HEK293T (cell line): Measurements from ENCODE around the gene TMEM254.
A peak's percentile ranks its signal among the peaks of the same experiment; 100 is the strongest.

Experiments used
- CTCF ChIA-PET: fragments of 350-600 bp; formaldehyde crosslinking; extraction: SDS; loops from one replicate; lab custom pipeline; 2021; ENCODE audit warnings: antibody characterized with exemption, inconsistent platforms; lab: Yijun Ruan, JAX
- POLR2A ChIA-PET: fragments of 350-600 bp; formaldehyde crosslinking; extraction: SDS; loops from one replicate; lab custom pipeline; 2020; ENCODE audit warnings: antibody characterized with exemption, inconsistent platforms; lab: Yijun Ruan, JAX
- DNase-seq: peaks from one replicate; pipeline ENCODE4 v3.0.0; 2012; ENCODE audit warnings: mixed read lengths; ENCODE audit errors: extremely low spot score
- ARNT ChIP-seq: fragments of 450-650 bp; IDR thresholded peaks from 2 replicates; pipeline ENCODE4 v1.6.1; 2017; ENCODE audit warnings: mild to moderate bottlenecking
- BHLHE40 ChIP-seq: fragments of 450-650 bp; IDR thresholded peaks from 2 replicates; pipeline ENCODE4 v1.6.1; 2016; ENCODE audit warnings: mild to moderate bottlenecking, moderate library complexity, borderline replicate concordance
- CTBP1 ChIP-seq: fragments of 450-650 bp; IDR thresholded peaks from 2 replicates; pipeline ENCODE4 v1.6.1; 2016; ENCODE audit warnings: borderline replicate concordance
- ELF4 ChIP-seq: fragments of 450-650 bp; IDR thresholded peaks from 2 replicates; pipeline ENCODE4 v1.6.1; 2017; ENCODE audit warnings: antibody characterized with exemption
- FOXA1 ChIP-seq: fragments of 450-650 bp; IDR thresholded peaks from 2 replicates; pipeline ENCODE4 v1.6.1; 2016; ENCODE audit warnings: mild to moderate bottlenecking
- FOXK2 ChIP-seq: fragments of 450-650 bp; IDR thresholded peaks from 2 replicates; pipeline ENCODE4 v1.6.1; 2016; ENCODE audit warnings: mild to moderate bottlenecking
- FOXM1 ChIP-seq: fragments of 450-650 bp; IDR thresholded peaks from 2 replicates; pipeline ENCODE4 v1.6.1; 2017; ENCODE audit warnings: mild to moderate bottlenecking, borderline replicate concordance
- HDGF ChIP-seq: fragments of 450-650 bp; IDR thresholded peaks from 2 replicates; pipeline ENCODE4 v1.6.1; 2017; ENCODE audit warnings: antibody characterized with exemption, borderline replicate concordance
- L3MBTL2 ChIP-seq: fragments of 450-650 bp; conservative IDR thresholded peaks from 2 replicates; pipeline ENCODE4 v1.6.1; 2016; ENCODE audit warnings: mild to moderate bottlenecking
- LEF1 ChIP-seq: fragments of 450-650 bp; IDR thresholded peaks from 2 replicates; pipeline ENCODE4 v1.6.1; 2017; ENCODE audit warnings: mild to moderate bottlenecking, borderline replicate concordance
- NFRKB ChIP-seq: fragments of 450-650 bp; IDR thresholded peaks from 2 replicates; pipeline ENCODE4 v1.6.1; 2016; ENCODE audit warnings: mild to moderate bottlenecking, moderate library complexity
- PKNOX1 ChIP-seq: fragments of 450-650 bp; IDR thresholded peaks from 2 replicates; pipeline ENCODE4 v1.6.1; 2016
- SP1 ChIP-seq: fragments of 450-650 bp; IDR thresholded peaks from 2 replicates; pipeline ENCODE4 v1.6.1; 2017
- SUZ12 ChIP-seq: fragments of 450-650 bp; IDR thresholded peaks from 2 replicates; pipeline ENCODE4 v1.6.1; 2016; ENCODE audit warnings: mild to moderate bottlenecking
- TARDBP ChIP-seq: fragments of 450-650 bp; IDR thresholded peaks from 2 replicates; pipeline ENCODE4 v1.6.1; 2016
- ZNF384 ChIP-seq: fragments of 450-650 bp; IDR thresholded peaks from 2 replicates; pipeline ENCODE4 v1.6.1; 2016

The TMEM254 gene

GRCh38 chr10:80046629-80047441 lies 31.6 kb upstream of the TMEM254 start:
- TF ChIP-seq PKNOX1 (no peak), ZNF384 (no peak), ARNT (no peak), FOXM1 (no peak), SP1 (no peak), L3MBTL2 (no peak), NFRKB (no peak), HDGF (no peak), BHLHE40 (no peak), FOXA1 (no peak), ELF4 (no peak), CTBP1 (no peak), FOXK2 (no peak), LEF1 (no peak), SUZ12 (no peak)
- ChIA-PET POLR2A (interaction anchor here (1.6 kb wide), 1 partner anchor 32 kb away, joined by 4 read pairs; the partner anchor contains the start of gene TMEM254), CTCF (interaction anchor here (0.5 to 2.7 kb wide), 9 partner anchors 8 to 292 kb away, joined by 3 to 17 read pairs (median 3); no protein-coding TSS in a partner anchor)
- DNase-seq = peak; percentile 78

GRCh38 chr10:80050752-80051151 lies 27.7 kb upstream of the TMEM254 start:
- ChIA-PET CTCF (interaction anchor here (0.6 kb wide), 1 partner anchor 23 kb away, joined by 3 read pairs; no protein-coding TSS in a partner anchor), POLR2A (no interaction called here)
- no peak for DNase-seq
- TF ChIP-seq SP1 (no peak), FOXM1 (no peak), FOXA1 (no peak), NFRKB (no peak)

- POLR2A ChIA-PET = no interaction called here
- CTCF ChIA-PET = no interaction called here
- TF ChIP-seq FOXK2 (no peak), L3MBTL2 (no peak), ELF4 (no peak), CTBP1 (no peak), ZNF384 (no peak), FOXA1 (no peak), SUZ12 (no peak), SP1 (no peak), TARDBP (no peak), HDGF (no peak), NFRKB (no peak), PKNOX1 (no peak), ARNT (no peak), FOXM1 (no peak), LEF1 (no peak), BHLHE40 (no peak)
- DNase-seq = no peak
These were observed 26.5 kb upstream of the TMEM254 start for GRCh38 chr10:80051993-80052392.

GRCh38 chr10:80055760-80056159 lies 22.7 kb upstream of the TMEM254 start:
- ChIA-PET POLR2A (no interaction called here), CTCF (no interaction called here)
- no peak for TF ChIP-seq LEF1
- TF ChIP-seq CTBP1 = no peak
- no peak for TF ChIP-seq FOXK2
- no peak for TF ChIP-seq SUZ12
- TF ChIP-seq L3MBTL2 = no peak
- no peak for TF ChIP-seq FOXA1
- TF ChIP-seq FOXM1 = no peak
- TF ChIP-seq NFRKB = no peak
- no peak for TF ChIP-seq ELF4
- no peak for TF ChIP-seq HDGF
- TF ChIP-seq SP1 = no peak
- no peak for TF ChIP-seq ARNT
- no peak for TF ChIP-seq BHLHE40
- no peak for TF ChIP-seq PKNOX1
- no peak for TF ChIP-seq TARDBP
- no peak for DNase-seq

GRCh38 chr10:80057171-80057570 lies 21.3 kb upstream of the TMEM254 start:
- POLR2A ChIA-PET = no interaction called here
- CTCF ChIA-PET = no interaction called here
- no peak for TF ChIP-seq HDGF
- no peak for TF ChIP-seq LEF1
- TF ChIP-seq PKNOX1 = no peak
- TF ChIP-seq SUZ12 = no peak
- no peak for TF ChIP-seq BHLHE40
- no peak for TF ChIP-seq FOXK2
- TF ChIP-seq FOXA1 = no peak
- no peak for TF ChIP-seq ARNT

More at GRCh38 chr10:80057171-80057570, 21.3 kb upstream of the TMEM254 start:
- DNase-seq = no peak
